Fibroblast of villous mesenchyme (primary cell): ENCODE results near the gene C1orf53. TPM values are rescaled to one million over a fixed set of nuclear protein-coding genes. Genes with fewer than 3 reads are reported as not detected.
A peak's percentile ranks its signal among the peaks of the same experiment; 100 is the strongest.
"Not testable (repeated sequence)": the region's sequence is repeated elsewhere in the genome, so short reads cannot be mapped to it uniquely, and the experiment has no call there.

ENCODE experiments used
- DNase-seq: peaks from one replicate; pipeline ENCODE4 v3.0.0-alpha.2; 2010; ENCODE audit warnings: low read depth
- H3K4me3 ChIP-seq: 2 replicates; pipeline ENCODE4 v1.5.1; 2011; ENCODE audit warnings: low read depth, mild to moderate bottlenecking, low read length
- CTCF ChIP-seq: IDR thresholded peaks from 2 replicates; pipeline ENCODE4 v1.5.1; 2012; ENCODE audit warnings: low read depth, mild to moderate bottlenecking, low read length; ENCODE audit not compliant: insufficient read depth
- total RNA-seq: library from RNA; depleted of rRNA; stranded (reverse); fragments of >200 nt; gene quantifications from 2 replicates; pipeline ENCODE4 v1.2.3, GENCODE V29; 2012

The C1orf53 gene
- total RNA-seq, 1 donor = 5.6 TPM

DNA sequence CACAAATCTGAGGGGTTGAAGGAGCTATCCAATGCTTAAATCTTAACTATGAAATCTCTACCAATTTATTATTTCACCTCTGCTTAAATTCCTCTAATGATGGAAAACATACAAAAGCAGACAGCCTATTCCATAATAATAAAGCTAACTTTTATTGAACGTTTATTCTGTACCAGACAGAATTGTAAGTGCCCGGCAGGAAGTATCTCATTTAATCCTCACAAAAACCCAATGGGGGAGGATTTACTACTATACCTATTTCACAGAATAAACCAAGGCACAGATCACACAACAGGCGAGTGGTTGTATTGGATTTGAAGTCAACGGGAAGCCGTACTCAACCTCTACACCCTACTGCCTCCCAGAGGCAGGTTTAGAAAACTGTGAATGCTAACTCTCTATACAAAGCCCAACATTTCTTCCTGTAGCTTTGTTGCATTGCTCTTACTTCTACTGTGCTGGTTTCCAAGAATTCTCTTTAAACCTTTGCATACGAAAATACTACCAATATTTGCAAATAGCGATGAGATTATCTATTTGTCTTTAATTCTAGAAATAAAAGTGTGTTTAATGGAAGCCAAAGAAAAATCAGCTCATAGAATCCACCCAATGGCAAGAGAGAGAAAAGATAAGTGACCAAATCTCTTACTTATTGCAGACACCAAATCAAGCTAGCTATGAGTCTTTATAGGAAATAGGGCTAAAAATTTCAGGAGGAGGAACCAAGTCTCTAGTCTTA, 33.5 kb upstream of the C1orf53 start:
- peak; percentile 52 for DNase-seq
- peak; percentile 72 for TF ChIP-seq CTCF
- H3K4me3 ChIP-seq = no peak overlapping the region

GRCh38 chr1:197869490-197870077, 32.8 kb upstream of the C1orf53 start:
- TF ChIP-seq CTCF = no peak
- H3K4me3 ChIP-seq = no peak overlapping the region
- no peak for DNase-seq

DNA sequence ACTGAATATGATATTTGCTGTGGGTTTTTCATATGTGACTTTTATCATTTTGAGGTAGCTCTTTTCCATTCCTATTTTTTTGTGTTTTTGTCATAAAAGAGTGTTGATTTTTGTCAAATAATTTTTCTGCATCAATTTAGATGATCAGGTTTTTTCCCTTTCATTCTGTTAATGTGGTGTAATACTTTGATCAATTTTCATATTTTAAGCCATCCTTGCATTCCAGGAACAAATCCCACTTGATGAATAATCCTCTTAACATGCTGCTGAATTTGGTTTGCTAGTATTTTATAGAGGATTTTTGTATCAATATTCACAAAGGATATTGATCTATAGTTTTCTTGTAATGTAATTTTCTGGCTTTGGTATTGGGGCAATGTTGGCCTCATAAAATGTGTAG, 25.5 kb upstream of the C1orf53 start:
- TF ChIP-seq CTCF = no peak
- no peak for DNase-seq
- no peak overlapping the region for H3K4me3 ChIP-seq

DNA sequence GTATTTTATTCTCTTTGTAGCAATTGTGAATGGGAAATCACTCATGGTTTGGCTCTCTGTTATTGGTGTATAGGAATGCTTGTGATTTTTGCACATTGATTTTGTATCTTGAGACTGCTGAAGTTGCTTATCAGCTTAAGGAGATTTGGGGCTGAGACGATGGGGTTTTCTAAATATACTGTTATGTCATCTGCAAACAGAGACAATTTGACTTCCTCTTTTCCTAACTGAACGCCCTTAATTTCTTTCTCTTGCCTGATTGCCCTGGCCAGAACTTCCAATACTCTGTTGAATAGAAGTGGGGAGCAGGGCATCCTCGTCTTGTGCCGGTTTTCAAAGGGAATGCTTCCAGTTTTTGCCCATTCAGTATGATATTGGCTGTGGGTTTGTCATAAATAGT, 22.0 kb upstream of the C1orf53 start:
- DNase-seq, H3K4me3 ChIP-seq: not testable (repeated sequence)

GRCh38 chr1:197882241-197882640, 20.2 kb upstream of the C1orf53 start:
- H3K4me3 ChIP-seq, DNase-seq: not testable (repeated sequence)

- no peak for TF ChIP-seq CTCF
- H3K4me3 ChIP-seq = no peak overlapping the region
- DNase-seq = no peak
Observed at GRCh38 chr1:197884173-197884572, 18.3 kb upstream of the C1orf53 start.

DNA sequence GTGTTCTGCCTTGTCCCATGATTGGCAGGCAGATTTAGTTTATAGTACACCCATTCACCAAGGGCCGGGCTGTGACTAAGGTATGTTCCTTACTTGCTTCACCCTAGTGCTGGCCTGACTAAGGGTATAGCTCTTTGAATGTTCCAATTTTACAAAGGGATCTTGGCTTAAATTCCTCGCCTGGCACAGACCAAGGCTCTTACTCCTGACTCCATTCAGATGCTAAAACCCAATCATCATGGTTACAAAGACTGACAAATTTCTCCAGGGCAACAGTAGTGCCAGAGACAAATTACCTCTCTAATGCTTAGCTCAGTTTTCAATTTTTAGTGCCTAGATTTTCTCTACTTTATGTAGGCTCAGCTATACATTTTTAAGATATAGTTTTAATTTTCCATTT, 11.5 kb upstream of the C1orf53 start:
- DNase-seq = no peak
- no peak for TF ChIP-seq CTCF
- H3K4me3 ChIP-seq = no peak overlapping the region

DNA sequence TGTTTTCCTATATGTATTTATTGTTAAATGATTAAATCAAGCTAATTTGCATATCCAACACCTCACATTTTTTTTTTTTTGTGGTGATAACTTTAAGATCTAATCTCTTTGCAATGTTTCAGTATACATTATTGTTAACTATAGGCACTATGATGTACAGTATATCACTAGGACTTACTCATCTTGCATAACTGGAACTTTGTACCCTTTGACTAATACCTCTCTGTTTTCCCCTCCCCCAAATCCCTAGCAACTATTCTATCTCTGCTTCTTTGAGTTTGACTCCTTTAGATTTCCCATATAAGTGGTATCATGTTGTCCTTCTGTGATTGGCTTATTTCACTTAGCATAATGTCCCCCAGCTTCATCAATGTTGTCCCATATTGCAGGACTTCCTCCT, 9.7 kb upstream of the C1orf53 start:
- no peak overlapping the region for H3K4me3 ChIP-seq
- TF ChIP-seq CTCF = no peak
- no peak for DNase-seq
